HG02571 (cell line): ENCODE measurements around the gene SPTSSA.
"Not testable (repeated sequence)": the region's sequence is repeated elsewhere in the genome, so short reads cannot be mapped to it uniquely, and the experiment has no call there.

Experiments
- ATAC-seq: cut with Tn5 transposase; IDR thresholded peaks from one replicate; pipeline ENCODE4 v1.9.1; 2021; ENCODE audit warnings: mild to moderate bottlenecking, moderate library complexity; ENCODE audit not compliant: unreplicated experiment

The SPTSSA gene

GRCh38 chr14:34433957-34434356, 28.1 kb downstream of the SPTSSA start:
- ATAC-seq: no peak

GRCh38 chr14:34428102-34428466, 34.0 kb downstream of the SPTSSA start:
- not testable (repeated sequence) for ATAC-seq

GRCh38 chr14:34426313-34427295, 35.4 kb downstream of the SPTSSA start:
- no peak for ATAC-seq

- no peak for ATAC-seq
Observed at GRCh38 chr14:34425095-34425851, 36.8 kb downstream of the SPTSSA start.

- no peak for ATAC-seq
Observed at GRCh38 chr14:34424488-34424887, 37.6 kb downstream of the SPTSSA start.

DNA sequence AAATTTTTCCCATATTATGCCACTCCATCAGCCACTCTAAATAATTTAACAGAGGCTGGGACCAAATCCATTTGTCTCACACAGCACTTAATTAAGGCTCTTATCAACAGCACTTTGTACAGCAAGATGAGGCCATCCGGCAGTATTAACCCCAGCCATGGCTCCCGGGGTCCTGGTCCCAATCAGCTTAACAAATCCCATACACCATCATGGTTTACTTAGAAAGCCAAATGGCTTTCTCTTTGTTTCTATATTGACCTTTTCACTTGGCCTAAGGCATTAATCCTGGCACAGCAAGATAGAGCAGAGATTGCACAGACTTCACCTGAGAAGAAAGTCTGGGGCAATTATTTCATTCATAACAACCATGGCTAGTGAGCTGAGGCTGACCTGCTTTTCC, 38.6 kb downstream of the SPTSSA start:
- ATAC-seq: no peak

GRCh38 chr14:34420547-34421150, 41.4 kb downstream of the SPTSSA start:
- ATAC-seq: no peak

DNA sequence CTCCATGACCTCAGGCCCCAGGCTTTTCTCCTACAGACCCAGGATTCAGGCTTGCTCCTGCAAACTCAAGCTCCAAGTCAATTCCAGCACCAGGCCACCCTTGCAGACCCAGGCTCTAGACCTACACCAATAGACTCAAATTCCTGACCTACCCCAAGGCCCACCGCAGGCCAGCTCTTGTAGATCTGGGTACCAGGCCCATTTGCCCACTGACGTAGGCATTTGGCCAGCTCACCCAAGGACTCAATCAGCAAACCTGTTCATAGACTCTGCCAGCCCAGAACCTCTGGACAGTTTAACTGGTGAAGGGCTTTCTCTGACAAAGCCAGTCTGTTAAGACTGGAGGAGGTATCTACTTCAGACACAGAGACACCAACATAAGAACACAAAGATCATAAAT, 52.3 kb downstream of the SPTSSA start:
- ATAC-seq: no peak

GRCh38 chr14:34407951-34408350, 54.1 kb downstream of the SPTSSA start:
- ATAC-seq: no peak

DNA sequence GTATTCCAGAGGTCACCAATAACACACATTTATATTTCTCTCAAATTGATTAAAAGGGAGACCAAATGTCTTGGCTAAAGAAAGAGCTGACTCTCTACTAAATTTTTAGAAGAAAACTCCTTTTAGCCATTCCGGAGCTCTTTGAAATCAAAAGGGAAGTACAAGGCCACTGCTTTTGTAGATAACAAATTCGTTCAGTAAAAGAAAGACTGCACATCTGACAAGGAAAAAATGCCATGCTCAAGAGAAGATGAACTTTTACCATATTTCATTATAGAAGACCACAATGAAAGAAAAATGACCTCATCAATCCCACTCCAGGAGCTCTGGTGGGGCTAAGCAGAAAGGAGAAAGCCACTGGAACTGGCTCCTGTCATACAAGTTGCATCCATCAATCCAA, 57.6 kb downstream of the SPTSSA start:
- ATAC-seq: no peak

DNA sequence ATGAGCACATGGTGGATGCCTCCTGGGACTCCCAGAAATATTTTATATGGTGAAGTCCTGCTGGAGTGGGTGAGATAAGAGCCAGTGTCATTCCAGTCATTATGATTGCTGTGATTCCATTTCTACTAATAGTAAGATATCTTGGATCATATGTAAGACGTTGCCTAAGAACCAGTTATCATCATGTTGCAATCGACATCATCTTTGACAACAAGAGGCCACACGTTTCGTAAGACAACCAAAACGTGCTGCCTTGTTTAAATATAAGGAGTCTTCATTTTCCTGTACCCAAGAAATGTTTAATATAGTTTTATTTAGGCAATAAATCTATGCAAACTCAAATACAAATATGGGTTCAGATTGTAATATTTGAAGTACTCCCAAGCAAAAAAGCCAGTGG, 58.4 kb downstream of the SPTSSA start:
- no peak for ATAC-seq

DNA sequence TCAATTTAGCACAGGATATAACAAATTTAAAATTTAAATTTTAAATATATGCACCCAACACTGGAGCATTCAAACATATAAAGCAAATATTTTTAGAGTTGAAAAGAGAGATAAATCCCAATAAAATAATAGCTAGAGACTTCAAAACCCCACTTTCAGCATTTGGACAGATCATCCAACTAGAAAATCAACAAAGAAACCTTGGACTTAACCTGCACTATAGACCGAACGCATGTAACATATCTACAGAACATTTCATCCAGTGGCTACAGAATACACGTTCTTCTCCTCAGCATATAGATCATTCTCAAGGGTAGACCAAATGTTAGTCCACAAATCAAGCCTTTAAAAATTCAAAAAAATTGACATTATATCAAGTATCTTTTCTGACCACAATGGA, 64.0 kb downstream of the SPTSSA start:
- ATAC-seq: no peak

- ATAC-seq: no peak
Observed at GRCh38 chr14:34387974-34388516, 74.0 kb downstream of the SPTSSA start.

DNA sequence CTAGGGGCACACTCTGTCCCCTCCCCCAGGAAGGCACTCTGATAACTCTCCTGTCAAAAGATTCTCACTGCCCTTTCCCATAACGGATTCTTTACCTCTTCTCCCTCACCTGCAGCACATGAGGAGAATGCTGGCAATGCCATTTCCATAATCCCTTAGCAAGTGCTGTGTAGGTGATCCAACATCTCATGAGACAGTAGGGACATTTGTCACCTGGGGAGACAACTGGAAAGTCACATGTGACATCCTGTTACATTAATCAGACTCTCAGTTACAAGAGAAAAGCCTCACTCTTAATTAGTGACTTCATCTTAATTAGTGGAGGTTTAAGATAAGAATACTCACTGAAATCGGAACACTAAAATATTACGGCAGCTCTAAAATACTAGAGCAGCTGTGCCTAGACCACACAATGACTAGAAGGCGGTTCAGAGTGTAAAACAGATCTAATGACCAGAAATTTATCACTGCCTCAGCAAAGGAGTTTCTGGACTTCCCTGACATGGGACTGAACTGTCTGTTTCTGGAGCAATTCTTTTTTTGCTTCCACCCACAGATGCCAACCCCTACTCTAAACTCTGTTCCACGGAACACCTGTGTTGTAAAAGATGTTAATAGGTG, 75.1 kb downstream of the SPTSSA start:
- no peak for ATAC-seq

GRCh38 chr14:34385881-34386280, 76.2 kb downstream of the SPTSSA start:
- not testable (repeated sequence) for ATAC-seq

- ATAC-seq: no peak
Observed at GRCh38 chr14:34383839-34384238, 78.2 kb downstream of the SPTSSA start.
